HG03095 (cell line): ENCODE measurements around the gene TMEM270.
"Not testable (repeated sequence)": the region's sequence is repeated elsewhere in the genome, so short reads cannot be mapped to it uniquely, and the experiment has no call there.

Experiments
- ATAC-seq: cut with Tn5 transposase; IDR thresholded peaks from one replicate; pipeline ENCODE4 v1.9.1; 2021; ENCODE audit warnings: moderate library complexity; ENCODE audit not compliant: unreplicated experiment

TMEM270 gene

GRCh38 chr7:73860859-73861258 is at the start of gene TMEM270:
TSS of gene TMEM270 (plus strand) at chr7:73861159. CDS start at chr7:73861195, 36 bp downstream.
- ATAC-seq, result no peak

DNA sequence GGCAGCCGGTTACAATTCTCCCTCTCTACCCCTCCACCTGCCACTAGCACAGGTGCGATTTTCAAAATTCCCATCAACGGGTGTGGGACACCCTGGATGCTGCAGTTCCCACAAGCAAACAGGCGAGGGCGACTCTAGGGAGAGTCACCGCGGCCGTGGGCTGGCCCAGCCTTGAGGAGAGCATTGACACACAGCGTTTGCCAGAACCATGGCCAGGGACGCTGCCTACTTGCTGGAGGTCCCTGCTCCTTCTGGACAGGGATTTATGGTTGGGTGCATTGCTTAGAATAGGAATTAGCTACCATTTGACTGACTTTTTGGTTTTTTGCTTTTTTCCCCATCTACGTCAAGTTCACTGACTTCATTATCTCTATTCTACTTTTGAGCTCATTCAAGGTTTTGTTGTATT is 49.2 kb upstream of the TMEM270 start:
- no peak for ATAC-seq

- no peak for ATAC-seq
Observed at GRCh38 chr7:73812996-73813395, 48.0 kb upstream of the TMEM270 start.

GRCh38 chr7:73815436-73815835 is 45.5 kb upstream of the TMEM270 start:
- ATAC-seq, result no peak

DNA sequence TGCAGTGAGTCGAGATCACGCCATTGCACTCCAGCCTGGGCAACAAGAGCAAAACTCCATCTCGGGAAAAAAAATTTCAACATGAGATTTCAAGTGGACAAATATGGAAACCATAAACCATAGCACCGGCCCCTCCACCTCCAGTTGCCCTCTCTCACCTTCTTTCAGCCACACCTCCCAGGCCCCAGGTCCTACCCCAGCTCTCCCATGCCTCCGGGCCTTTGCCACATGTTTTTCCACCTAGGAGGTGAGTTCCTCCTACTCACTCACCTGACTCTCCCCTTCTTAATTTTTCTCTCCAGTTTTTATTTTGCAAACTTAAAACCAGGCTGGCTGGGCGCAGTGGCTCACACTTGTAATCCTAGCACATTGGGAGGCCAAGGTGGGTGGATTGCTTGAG is 43.8 kb upstream of the TMEM270 start:
- no peak for ATAC-seq

DNA sequence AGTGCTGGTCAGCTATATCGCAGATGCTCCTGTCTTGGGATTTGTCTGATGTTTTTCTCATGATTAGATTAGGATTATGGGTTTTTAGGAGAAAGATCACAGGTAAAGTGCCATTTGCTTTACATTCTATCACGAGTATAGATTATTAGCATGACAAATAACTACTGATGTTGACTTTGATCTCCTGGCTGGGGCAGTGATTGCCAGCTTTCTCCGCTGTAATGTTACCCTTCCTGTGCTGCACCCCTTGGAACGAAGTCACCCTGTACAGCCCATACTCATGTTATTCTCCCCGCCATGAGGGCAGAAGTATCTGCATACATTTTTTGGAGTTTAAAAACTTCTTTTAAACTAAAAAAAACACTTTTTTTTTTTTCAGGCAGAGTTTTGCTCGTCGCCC is 40.9 kb upstream of the TMEM270 start:
- no peak for ATAC-seq

DNA sequence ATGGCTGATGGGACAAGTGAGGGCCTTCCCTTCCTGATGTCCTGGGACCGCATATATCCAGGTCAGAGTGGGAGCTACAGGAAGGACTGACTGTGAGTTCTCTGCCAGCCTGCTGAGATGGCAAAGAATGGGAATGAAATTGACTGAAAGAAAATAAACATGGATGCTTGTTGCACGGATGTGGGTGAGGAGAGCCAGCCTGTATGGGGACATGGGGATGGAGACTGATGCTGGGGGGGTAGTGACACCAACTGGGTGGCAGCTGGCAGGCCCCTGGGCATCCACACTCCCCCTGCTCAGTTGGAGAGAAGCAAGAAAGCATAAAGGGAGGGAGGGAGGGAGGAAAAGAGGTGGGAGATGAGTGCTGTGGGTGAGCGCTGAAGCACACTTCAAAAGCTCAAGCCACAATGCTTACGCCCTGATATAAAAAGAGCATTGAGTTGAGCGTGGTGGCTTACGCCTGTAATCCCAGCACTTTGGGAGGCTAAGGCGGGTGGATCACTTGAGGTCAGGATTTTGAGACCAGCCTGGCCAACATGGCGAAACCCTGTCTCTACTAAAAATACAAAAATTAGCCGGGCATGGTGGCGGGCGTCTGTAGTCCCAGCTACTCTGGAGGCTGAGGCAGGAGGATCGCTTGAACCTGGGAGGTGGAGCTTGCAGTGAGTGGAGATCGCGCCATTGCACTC is 39.2 kb upstream of the TMEM270 start:
- ATAC-seq, result not testable (repeated sequence)

DNA sequence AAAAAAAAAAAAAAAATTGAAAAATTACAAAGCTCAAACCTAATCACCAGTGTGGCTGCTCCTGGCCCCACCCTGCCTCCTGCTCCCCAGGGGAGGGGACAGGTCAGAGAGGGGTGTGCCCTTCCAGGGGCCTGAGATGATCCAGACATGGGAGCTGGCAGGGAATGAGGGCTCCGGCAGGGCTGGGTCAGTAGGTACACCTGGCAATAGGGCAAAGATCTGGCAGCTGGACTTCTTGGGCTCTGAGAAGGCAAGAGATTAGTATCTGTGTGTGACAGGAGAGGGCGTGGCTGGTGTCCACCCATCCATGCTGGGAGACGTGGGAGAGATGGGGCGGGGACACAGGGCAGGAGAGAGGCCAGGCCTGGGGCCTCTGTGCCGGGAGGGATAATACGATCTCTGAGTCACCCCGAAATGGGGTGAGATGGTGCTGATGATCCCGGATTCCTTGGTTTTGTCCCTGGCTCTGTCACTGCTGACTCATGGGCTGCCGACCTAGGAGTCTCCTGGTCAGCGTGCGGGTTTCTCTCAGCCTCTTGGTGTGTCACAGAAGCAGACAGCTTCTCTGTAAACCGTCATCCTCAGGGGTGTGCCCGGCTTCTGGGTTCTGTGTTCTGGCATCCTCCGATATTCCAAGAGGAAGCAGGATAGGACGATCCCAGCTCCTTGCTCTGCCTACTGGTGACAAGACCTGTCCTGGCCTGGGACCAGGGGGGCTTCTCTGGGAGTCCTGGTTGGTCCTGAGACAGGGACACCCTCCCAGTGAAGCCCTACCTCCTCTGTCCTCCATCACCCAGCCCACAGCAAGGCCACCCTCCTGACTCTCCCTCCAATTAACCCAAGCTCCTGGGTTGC is 38.4 kb upstream of the TMEM270 start:
- no peak for ATAC-seq

- no peak for ATAC-seq
Observed at GRCh38 chr7:73823257-73823656, 37.7 kb upstream of the TMEM270 start.

DNA sequence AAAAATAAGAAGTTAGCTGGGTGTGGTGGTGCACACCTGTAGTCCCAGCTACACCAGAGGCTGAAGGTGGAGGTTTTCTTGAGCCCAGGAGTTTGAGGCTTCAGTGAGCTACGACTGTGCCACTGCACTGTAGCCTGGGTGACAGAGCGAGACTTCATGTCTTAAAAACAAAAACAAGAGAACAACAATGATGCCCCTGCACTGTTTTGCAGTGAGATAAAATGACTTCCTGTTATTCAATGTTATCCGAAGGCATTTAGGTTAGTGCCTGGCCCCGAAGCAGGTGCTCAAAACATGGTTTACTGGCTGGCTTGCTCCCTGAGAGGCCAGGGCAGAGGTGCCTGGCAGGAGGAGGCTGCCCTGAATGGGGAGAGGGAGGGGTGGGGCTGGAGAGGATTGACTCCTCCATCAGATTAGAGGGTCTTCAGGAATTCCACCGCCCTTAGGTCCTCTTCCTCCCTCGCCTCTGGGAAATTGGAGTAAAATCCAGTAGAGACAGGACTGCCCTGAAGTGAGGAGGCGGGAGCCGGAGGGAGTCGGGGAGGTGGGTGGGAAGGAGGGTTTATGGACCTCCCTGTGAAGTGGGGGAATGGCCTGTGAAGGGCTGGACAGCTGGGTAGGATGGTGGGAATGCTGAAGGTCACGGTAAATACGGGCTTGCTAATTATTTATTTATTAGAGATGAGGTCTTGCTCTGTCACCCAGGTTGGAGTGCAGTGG is 36.9 kb upstream of the TMEM270 start:
- no peak for ATAC-seq

DNA sequence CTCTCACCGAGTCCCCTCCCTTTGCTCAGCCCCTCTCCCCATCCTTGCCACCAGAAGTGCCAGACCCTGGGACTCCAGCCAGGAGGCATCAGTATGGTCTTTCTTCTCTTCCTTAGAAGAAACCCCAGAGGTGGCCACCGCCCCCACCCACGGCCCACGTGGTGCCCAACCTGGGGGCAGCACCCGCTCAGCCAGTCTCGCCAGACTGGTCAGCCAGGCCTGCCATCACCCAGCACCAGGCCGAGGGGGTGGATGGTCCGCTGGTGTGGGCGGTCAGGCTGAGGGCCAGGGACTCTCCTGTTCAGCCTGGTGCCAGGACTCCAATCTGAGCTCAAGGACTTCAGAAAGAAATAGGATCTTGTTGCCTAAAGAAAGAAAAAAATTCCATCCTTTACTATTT is 36.0 kb upstream of the TMEM270 start:
- ATAC-seq, result no peak

DNA sequence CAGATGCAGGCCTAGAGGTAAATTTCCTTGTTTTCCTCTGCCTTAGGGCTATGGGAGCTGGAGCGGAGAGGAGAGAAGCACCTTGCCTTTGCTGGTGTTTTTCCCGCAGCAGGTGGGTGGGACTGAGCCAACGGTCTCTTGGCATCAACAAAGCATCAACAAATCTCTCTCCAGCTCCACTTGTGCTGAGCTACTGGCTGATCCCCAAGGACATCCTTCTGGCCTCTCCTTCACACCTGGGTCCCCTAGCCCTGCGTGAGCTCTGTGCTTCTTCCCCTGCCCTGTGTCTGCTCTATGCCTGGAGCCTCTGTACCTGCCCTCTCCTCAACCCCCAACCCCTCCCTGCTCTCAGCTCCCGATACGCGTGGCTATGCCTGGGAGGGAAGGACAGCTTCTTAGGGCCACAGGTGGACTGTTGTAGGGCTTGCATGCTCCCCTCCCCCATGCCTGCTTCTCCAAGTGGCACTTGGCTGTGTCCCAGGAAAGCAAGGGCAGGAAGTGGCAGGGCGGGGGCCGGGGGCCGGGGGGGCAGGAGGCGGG is 33.3 kb upstream of the TMEM270 start:
- ATAC-seq, result no peak

DNA sequence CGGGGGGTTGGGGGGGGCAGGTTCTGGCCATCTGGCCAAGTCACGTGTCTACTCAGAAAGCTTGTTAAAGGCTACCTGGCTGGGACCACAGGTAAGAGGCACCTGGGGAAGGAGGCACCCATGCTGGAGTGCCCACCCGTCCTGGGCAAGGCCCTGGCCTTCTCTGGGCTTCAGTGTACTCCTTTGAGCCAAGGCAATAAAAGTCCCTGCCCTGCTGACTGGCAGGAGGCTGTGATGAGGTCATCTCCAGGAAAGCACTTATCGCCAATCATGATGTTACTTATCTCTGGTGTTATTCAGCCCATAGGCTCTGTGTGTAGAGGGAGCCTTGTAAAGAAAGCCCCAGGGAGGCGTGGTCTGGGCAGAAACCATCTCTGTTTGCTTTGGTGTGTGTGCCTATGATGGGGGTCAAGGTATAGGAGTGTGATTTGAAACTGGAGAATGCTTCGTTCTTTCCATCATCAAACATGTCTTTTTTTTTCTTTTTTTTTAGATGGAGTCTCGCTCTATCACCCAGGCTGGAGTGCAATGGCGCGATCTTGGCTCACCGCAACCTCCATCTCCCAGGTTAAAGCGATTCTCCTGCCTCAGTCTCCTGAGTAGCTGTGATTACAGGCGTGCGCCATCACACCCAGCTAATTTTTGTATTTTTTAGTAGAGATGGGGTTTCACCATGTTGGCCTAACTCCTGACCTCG is 32.7 kb upstream of the TMEM270 start:
- ATAC-seq, result no peak

DNA sequence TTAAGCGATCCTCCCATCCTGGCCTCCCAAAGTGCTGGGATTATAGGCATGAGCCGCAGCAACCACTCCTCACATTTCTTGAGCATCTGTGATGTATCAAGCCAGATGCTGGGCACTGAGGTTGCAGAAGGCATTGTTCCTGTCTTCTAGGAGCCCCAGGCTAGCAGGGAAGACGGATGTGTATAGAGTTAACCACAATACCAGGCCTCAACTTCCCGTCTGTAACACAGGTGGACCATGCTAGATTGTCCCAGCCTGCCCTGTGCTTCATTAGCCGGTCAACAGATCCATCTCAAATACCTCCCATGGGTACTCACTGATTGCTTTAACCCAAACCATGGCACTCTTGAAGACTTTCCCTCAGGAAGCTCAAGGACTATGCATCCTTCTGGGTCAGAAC is 32.0 kb upstream of the TMEM270 start:
- ATAC-seq, result no peak

DNA sequence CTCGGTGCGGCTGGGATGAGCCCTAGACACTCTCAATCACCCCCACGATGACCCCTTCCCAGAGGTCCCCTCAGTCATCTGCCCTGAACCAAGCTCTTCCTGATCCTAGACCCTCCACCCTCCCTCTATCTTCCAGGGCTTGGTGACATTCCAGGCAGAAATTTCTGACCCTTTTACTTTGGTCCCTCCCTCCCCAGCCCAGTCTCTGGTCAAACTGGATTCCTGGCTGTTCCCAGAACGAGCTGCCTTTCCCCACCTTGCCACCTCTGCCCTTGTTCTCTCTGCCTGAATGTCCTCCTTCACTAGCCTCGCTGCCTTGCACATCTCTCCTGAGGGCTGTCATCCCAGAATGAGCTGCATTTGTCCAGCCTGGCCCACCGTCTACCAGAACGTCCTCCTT is 31.5 kb upstream of the TMEM270 start:
- no peak for ATAC-seq

DNA sequence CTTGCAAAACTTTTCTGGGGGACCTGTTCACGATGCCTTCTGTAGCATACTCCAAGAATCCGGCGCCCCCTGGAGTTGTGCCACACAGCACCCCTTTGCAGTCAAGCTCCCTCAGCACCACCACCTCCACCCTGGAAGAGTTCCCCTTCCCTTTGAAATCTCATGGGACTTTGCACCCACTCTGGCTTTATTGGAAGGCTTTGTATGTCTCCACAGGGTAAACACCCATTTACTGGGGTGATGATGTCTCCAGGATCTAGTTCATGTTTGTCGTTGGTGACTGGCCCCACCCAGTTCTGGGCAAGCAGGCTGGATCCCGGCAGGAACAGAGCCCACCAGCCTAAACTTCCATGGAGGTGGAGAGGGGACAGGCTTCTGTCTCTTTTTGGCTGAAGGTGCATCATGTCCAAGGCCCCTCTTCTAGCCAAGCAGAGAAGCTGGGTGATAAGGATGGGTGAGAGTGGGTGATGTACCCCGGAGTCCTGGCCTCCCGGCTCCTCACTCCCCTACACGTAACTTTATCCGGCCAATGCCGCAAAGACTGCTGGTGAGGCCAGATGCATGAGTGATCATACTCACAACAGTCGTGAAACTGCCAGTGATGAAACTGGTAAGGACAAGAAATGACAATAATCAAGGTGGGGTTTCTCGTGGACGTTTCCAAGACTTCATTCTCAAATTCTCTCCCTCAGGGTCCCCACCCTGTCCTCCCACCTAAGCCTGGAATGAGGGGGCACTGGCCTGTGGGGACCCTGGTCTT is 30.9 kb upstream of the TMEM270 start:
- no peak for ATAC-seq

DNA sequence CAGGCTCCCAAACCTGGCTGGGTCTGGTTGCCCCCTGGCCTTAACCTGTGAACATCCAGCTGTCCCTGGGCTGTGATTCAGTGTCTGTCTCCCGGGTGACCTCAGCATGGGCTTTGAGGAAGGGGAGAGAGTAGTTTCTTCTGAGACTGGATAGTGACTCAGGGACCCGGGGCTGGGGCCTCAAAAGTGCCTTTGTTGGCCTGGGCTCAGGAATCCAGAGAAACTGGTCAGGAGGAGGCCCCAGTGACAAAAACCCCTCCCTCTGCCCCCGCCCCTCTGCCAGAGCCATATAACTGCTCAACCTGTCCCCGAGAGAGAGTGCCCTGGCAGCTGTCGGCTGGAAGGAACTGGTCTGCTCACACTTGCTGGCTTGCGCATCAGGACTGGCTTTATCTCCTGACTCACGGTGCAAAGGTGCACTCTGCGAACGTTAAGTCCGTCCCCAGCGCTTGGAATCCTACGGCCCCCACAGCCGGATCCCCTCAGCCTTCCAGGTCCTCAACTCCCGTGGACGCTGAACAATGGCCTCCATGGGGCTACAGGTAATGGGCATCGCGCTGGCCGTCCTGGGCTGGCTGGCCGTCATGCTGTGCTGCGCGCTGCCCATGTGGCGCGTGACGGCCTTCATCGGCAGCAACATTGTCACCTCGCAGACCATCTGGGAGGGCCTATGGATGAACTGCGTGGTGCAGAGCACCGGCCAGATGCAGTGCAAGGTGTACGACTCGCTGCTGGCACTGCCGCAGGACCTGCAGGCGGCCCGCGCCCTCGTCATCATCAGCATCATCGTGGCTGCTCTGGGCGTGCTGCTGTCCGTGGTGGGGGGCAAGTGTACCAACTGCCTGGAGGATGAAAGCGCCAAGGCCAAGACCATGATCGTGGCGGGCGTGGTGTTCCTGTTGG is 30.0 kb upstream of the TMEM270 start, which contains the start of gene CLDN4:
Gene CLDN4 (plus strand): TSS at position 316 of the 903 bp plus-strand sequence. CDS start 206 bp downstream, at position 522.
- ATAC-seq, result no peak

DNA sequence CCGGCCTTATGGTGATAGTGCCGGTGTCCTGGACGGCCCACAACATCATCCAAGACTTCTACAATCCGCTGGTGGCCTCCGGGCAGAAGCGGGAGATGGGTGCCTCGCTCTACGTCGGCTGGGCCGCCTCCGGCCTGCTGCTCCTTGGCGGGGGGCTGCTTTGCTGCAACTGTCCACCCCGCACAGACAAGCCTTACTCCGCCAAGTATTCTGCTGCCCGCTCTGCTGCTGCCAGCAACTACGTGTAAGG is 29.4 kb upstream of the TMEM270 start:
- no peak for ATAC-seq
